HepG2 (cell line): ENCODE results near the gene MOGAT3. TPM values are rescaled to one million over a fixed set of nuclear protein-coding genes. Genes with fewer than 3 reads are reported as not detected.
A peak's percentile ranks its signal among the peaks of the same experiment; 100 is the strongest.

Experiments used
- CBX5 ChIP-seq: sonication (generic); formaldehyde crosslinking; IDR thresholded peaks from 2 replicates; pipeline ENCODE4 v1.4.0; 2020; ENCODE audit warnings: missing genetic modification reagents, borderline replicate concordance
- FOXK1 ChIP-seq: sonication (generic); formaldehyde crosslinking; IDR thresholded peaks from 2 replicates; pipeline ENCODE4 v1.4.0; 2020; ENCODE audit warnings: low read depth, missing genetic modification reagents, borderline replicate concordance
- FOXM1 ChIP-seq: sonication (generic); formaldehyde crosslinking; IDR thresholded peaks from 2 replicates; pipeline ENCODE4 v1.5.0; 2020; ENCODE audit warnings: missing genetic modification reagents
- GTF2F1 ChIP-seq: fragments of 150-350 bp; IDR thresholded peaks from 2 replicates; pipeline ENCODE4 v1.6.1; 2014; ENCODE audit warnings: low read length
- HMGA1 ChIP-seq: sonication (generic); formaldehyde crosslinking; conservative IDR thresholded peaks from 2 replicates; pipeline ENCODE4 v1.4.0; 2020; ENCODE audit warnings: missing genetic modification reagents
- JARID2 ChIP-seq: sonication (generic); formaldehyde crosslinking; IDR thresholded peaks from 2 replicates; pipeline ENCODE4 v1.8.1; 2023; ENCODE audit warnings: missing genetic modification reagents, inconsistent platforms; ENCODE audit not compliant: insufficient replicate concordance
- MLLT10 ChIP-seq: sonication (generic); formaldehyde crosslinking; IDR thresholded peaks from 2 replicates; pipeline ENCODE4 v1.4.0; 2020; ENCODE audit warnings: missing genetic modification reagents
- MTF1 ChIP-seq: sonication (generic); formaldehyde crosslinking; IDR thresholded peaks from 2 replicates; pipeline ENCODE4 v1.5.0; 2020; ENCODE audit warnings: missing genetic modification reagents
- MZF1 ChIP-seq: sonication (generic); formaldehyde crosslinking; IDR thresholded peaks from 2 replicates; pipeline ENCODE4 v1.8.1; 2023; ENCODE audit warnings: mild to moderate bottlenecking, missing genetic modification reagents, borderline replicate concordance
- PCBP2 ChIP-seq: fragments of 200-400 bp; formaldehyde crosslinking; optimal IDR thresholded peaks from 2 replicates; pipeline ENCODE3; 2018; ENCODE audit warnings: low read length, low read depth; ENCODE audit not compliant: poor library complexity, severe bottlenecking
- POLR2A ChIP-seq, 2 experiments: IDR thresholded peaks; 2 replicates each; pipeline ENCODE4 v1.6.1; 2011; ENCODE audit warnings: low read depth in 2 of 2, low read length in 2 of 2, mild to moderate bottlenecking in 1 of 2, moderate library complexity in 1 of 2; ENCODE audit not compliant: insufficient read depth in 1 of 2
- POLR2G ChIP-seq: fragments of 200-400 bp; formaldehyde crosslinking; IDR thresholded peaks from 2 replicates; pipeline ENCODE4 v1.6.1; 2018; ENCODE audit warnings: mild to moderate bottlenecking, low read depth, low read length, moderate library complexity
- SALL2 ChIP-seq: sonication (generic); formaldehyde crosslinking; IDR thresholded peaks from 2 replicates; pipeline ENCODE4 v1.8.1; 2023; ENCODE audit warnings: mild to moderate bottlenecking, missing genetic modification reagents, inconsistent platforms
- SOX13 ChIP-seq, 3 experiments: fragments of 450-650 bp in 1 of 3; sonication (generic) in 1 of 3; formaldehyde crosslinking in 1 of 3; IDR thresholded peaks in 2 of 3; conservative IDR thresholded peaks in 1 of 3; 2 replicates each; pipeline versions ENCODE4 v1.5.0 to v1.6.1; 2016 to 2020; ENCODE audit warnings: antibody characterized with exemption in 1 of 3, mild to moderate bottlenecking in 1 of 3, missing compliant biosample characterization in 1 of 3, missing genetic modification reagents in 1 of 3, moderate library complexity in 1 of 3
- SP1 ChIP-seq, 2 experiments: fragments of 450-650 bp in 1 of 2; sonication (generic) in 1 of 2; formaldehyde crosslinking in 1 of 2; IDR thresholded peaks; 2 replicates each; pipeline versions ENCODE4 v1.4.0 to v1.6.1; 2016 to 2020; ENCODE audit warnings: missing genetic modification reagents in 1 of 2
- SP4 ChIP-seq: sonication (generic); formaldehyde crosslinking; IDR thresholded peaks from 2 replicates; pipeline ENCODE4 v1.8.1; 2023; ENCODE audit warnings: mild to moderate bottlenecking, missing genetic modification reagents
- YY1 ChIP-seq: IDR thresholded peaks from 2 replicates; pipeline ENCODE4 v1.6.1; 2011; ENCODE audit warnings: low read length, low read depth, moderate library complexity, mild to moderate bottlenecking; ENCODE audit not compliant: insufficient read depth, insufficient replicate concordance
- ZNF160 ChIP-seq: sonication (generic); formaldehyde crosslinking; IDR thresholded peaks from 2 replicates; pipeline ENCODE4 v1.8.0; 2022; ENCODE audit warnings: mild to moderate bottlenecking, inconsistent platforms, missing genetic modification reagents
- ZNF326 ChIP-seq: sonication (generic); formaldehyde crosslinking; IDR thresholded peaks from 2 replicates; pipeline ENCODE4 v1.4.0; 2020; ENCODE audit warnings: missing genetic modification reagents, borderline replicate concordance
- ZNF547 ChIP-seq: sonication (generic); formaldehyde crosslinking; IDR thresholded peaks from 2 replicates; pipeline ENCODE4 v1.5.1; 2020; ENCODE audit warnings: mild to moderate bottlenecking, missing genetic modification reagents
- ZNF615 ChIP-seq: sonication (generic); formaldehyde crosslinking; IDR thresholded peaks from 2 replicates; pipeline ENCODE4 v1.5.0; 2020; ENCODE audit warnings: mild to moderate bottlenecking, missing genetic modification reagents, borderline replicate concordance
- ZNF713 ChIP-seq: sonication (generic); formaldehyde crosslinking; IDR thresholded peaks from 2 replicates; pipeline ENCODE4 v1.4.0; 2020; ENCODE audit warnings: mild to moderate bottlenecking, missing genetic modification reagents
- ZNF772 ChIP-seq: sonication (generic); formaldehyde crosslinking; IDR thresholded peaks from 2 replicates; pipeline ENCODE4 v1.5.0; 2020; ENCODE audit warnings: mild to moderate bottlenecking, missing genetic modification reagents
- polyA plus RNA-seq, 8 experiments: library from polyadenylated mRNA; depleted of rRNA in 3 of 8; stranded (reverse) in 7 of 8; unstranded in 1 of 8; fragments of >200 nt; fragmentation: Illumina TruSeq in 4 of 8; extraction: Trizol in 4 of 8; gene quantifications; 2 replicates each; pipeline versions ENCODE4 v1.2.1 to v1.2.3, GENCODE V29; 2011 to 2016; ENCODE audit warnings: low read depth in 4 of 8, missing spikeins in 1 of 8, mixed read lengths in 1 of 8; ENCODE audit not compliant: insufficient read depth in 1 of 8
- total RNA-seq, 5 experiments: library from RNA; depleted of rRNA; stranded (reverse); fragments of >200 nt; fragmentation: Illumina TruSeq; extraction: Trizol; gene quantifications; 2 replicates each; pipeline ENCODE4 v1.2.3, GENCODE V29; 2016; ENCODE audit warnings: low read depth in 1 of 5
- TF ChIP-seq, protein P1 (sequence below): sonication (generic); formaldehyde crosslinking; IDR thresholded peaks from 2 replicates; pipeline ENCODE4 v1.4.0; 2020; ENCODE audit warnings: missing genetic modification reagents
- TF ChIP-seq, protein P2 (sequence below): IDR thresholded peaks from 2 replicates; pipeline ENCODE4 v1.6.1; 2016; ENCODE audit warnings: low read depth, borderline replicate concordance
- TF ChIP-seq, protein P3 (sequence below): sonication (generic); formaldehyde crosslinking; IDR thresholded peaks from 2 replicates; pipeline ENCODE4 v1.5.1; 2020; ENCODE audit warnings: mild to moderate bottlenecking, missing genetic modification reagents

MOGAT3 gene
- total and polyA plus RNA-seq, 2 of the 13 experiments (the other 11 are each of a cell fraction or from before 2014, with no cell fraction given) = 22.5 to 30.5 TPM

DNA sequence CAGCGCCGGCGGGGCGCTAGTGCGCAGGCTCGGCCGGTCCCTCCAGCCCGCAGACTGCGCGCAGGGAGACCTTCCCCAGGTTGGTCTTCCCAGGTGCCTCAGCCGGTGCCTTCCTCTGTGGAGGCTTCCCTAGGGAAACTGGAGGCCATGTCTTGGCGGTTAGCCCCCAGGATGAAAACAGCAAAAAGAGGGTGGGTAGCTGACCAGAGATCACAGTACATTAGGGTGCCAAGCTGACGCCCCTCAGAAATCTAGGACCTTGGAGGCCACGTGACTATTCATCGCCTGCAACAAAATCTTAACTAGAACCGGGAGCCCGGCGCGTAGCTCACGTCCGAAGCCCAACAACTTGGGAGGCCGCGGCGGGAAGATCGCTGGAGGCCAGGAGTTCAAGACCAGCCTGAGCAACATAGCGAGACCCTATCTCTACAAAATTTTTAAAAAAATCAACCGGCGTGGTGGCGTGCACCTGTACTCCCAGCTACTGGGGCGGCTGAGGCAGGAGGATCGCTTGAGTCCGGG, 44.4 kb upstream of the MOGAT3 start (continued):
- no peak for TF ChIP-seq ZNF326 (CRISPR knock-in tag)
- TF ChIP-seq ZNF713 (CRISPR knock-in tag) = no peak
- no peak for TF ChIP-seq CBX5
- peak in 1 of 2 experiments; percentile 66; a peak in 3 of 4 replicates for TF ChIP-seq POLR2A (IDR thresholded peaks at IDR 0.05; ENCODE audit: insufficient read depth in 1 of 2, low read depth in 2 of 2, low read length in 2 of 2)
- TF ChIP-seq, protein P1, sequence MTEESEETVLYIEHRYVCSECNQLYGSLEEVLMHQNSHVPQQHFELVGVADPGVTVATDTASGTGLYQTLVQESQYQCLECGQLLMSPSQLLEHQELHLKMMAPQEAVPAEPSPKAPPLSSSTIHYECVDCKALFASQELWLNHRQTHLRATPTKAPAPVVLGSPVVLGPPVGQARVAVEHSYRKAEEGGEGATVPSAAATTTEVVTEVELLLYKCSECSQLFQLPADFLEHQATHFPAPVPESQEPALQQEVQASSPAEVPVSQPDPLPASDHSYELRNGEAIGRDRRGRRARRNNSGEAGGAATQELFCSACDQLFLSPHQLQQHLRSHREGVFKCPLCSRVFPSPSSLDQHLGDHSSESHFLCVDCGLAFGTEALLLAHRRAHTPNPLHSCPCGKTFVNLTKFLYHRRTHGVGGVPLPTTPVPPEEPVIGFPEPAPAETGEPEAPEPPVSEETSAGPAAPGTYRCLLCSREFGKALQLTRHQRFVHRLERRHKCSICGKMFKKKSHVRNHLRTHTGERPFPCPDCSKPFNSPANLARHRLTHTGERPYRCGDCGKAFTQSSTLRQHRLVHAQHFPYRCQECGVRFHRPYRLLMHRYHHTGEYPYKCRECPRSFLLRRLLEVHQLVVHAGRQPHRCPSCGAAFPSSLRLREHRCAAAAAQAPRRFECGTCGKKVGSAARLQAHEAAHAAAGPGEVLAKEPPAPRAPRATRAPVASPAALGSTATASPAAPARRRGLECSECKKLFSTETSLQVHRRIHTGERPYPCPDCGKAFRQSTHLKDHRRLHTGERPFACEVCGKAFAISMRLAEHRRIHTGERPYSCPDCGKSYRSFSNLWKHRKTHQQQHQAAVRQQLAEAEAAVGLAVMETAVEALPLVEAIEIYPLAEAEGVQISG = no peak
- TF ChIP-seq, protein P2, sequence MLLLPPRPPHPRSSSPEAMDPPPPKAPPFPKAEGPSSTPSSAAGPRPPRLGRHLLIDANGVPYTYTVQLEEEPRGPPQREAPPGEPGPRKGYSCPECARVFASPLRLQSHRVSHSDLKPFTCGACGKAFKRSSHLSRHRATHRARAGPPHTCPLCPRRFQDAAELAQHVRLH (CRISPR knock-in tag) = no peak
- no peak for TF ChIP-seq GTF2F1
- TF ChIP-seq SP4 (CRISPR knock-in tag) = no peak
- TF ChIP-seq ZNF160 (CRISPR knock-in tag) = no peak
- peak; percentile 74 for TF ChIP-seq POLR2G
- no peak for TF ChIP-seq MLLT10 (CRISPR knock-in tag)
- peak; percentile 46; the same call in 1 of the 2 replicates for TF ChIP-seq ZNF772
- TF ChIP-seq ZNF547 (CRISPR knock-in tag) = no peak
- TF ChIP-seq SP1 (IDR thresholded peaks at IDR 0.05) = no peak
- TF ChIP-seq SP1 (CRISPR knock-in tag; IDR thresholded peaks at IDR 0.05) = no peak
- TF ChIP-seq SALL2 (CRISPR knock-in tag) = peak; percentile 10; the same call in 1 of the 2 replicates
- no peak for TF ChIP-seq FOXM1
- TF ChIP-seq ZNF615 (CRISPR knock-in tag) = no peak
- no peak for TF ChIP-seq FOXK1 (CRISPR knock-in tag)
- no peak for TF ChIP-seq JARID2 (CRISPR knock-in tag)
- TF ChIP-seq HMGA1 (CRISPR knock-in tag) = no peak
- TF ChIP-seq, protein P3, sequence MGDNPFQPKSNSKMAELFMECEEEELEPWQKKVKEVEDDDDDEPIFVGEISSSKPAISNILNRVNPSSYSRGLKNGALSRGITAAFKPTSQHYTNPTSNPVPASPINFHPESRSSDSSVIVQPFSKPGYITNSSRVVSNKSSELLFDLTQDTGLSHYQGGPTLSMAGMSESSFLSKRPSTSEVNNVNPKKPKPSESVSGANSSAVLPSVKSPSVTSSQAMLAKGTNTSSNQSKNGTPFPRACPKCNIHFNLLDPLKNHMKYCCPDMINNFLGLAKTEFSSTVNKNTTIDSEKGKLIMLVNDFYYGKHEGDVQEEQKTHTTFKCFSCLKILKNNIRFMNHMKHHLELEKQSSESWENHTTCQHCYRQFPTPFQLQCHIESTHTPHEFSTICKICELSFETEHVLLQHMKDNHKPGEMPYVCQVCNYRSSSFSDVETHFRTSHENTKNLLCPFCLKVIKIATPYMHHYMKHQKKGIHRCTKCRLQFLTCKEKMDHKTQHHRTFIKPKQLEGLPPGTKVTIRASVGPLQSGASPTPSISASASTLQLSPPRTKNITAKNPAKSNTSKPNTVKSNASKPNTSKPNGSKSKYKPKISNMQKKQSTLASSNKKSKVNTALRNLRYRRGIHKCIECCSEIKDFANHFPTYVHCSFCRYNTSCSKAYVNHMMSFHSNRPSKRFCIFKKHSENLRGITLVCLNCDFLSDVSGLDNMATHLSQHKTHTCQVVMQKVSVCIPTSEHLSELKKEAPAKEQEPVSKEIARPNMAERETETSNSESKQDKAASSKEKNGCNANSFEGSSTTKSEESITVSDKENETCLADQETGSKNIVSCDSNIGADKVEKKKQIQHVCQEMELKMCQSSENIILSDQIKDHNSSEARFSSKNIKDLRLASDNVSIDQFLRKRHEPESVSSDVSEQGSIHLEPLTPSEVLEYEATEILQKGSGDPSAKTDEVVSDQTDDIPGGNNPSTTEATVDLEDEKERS = no peak
- no peak for TF ChIP-seq SOX13 (IDR thresholded peaks at IDR 0.05)
- no peak for TF ChIP-seq SOX13 (CRISPR knock-in tag; conservative IDR thresholded peaks at IDR 0.05 in 1 of 2, IDR thresholded peaks at IDR 0.05 in 1 of 2)
- TF ChIP-seq YY1 = no peak
- TF ChIP-seq MTF1 (CRISPR knock-in tag) = no peak
- no peak for TF ChIP-seq PCBP2
- no peak for TF ChIP-seq MZF1 (CRISPR knock-in tag)
